ENCODE results near the gene SAP30BP. TPM values are rescaled to one million over a fixed set of nuclear protein-coding genes. Genes with fewer than 3 reads are reported as not detected.
A peak's percentile ranks its signal among the peaks of the same experiment; 100 is the strongest.

Gene SAP30BP
- total RNA-seq, 4 donors from 2014 or later: 68.2 to 87.2 (median 77.2) TPM

GRCh38 chr17:75680431-75680830, 13.3 kb downstream of the SAP30BP start:
- Histone ChIP-seq H3K9me3 (no peaks in the 10 kb centered on the region), H3K4me3 (no peak overlapping the region), H3K4me1 (peaks cover 0 to 57% (median 1%) of the 10 kb centered on the region in 3 donors), H3K36me3 (peaks cover 0 to 35% of the 10 kb centered on the region in 2 donors), H3K27ac (peak overlapping the region in 3 of 4 donors; percentile 6 to 52 (median 49)), H3K27me3 (no peaks in the 10 kb centered on the region)
- whole genome bisulfite sequencing, 2 donors (ENCODE audit: low coverage in 1 of 2): 87 to 88% methylated on average over 8 of the region's 10 CpGs
- TF ChIP-seq POLR2AphosphoS5 (IDR thresholded peaks at IDR 0.05): no peak
- no peak for TF ChIP-seq CTCF (IDR thresholded peaks at IDR 0.05)
- no peak for TF ChIP-seq EP300 (IDR thresholded peaks at IDR 0.05)
- TF ChIP-seq POLR2A (IDR thresholded peaks at IDR 0.05): no peak
- no peak for ATAC-seq

- H3K4me1 ChIP-seq: peaks cover 0 to 66% (median 6%) of the 10 kb centered on the region in 3 donors
- ATAC-seq: no peak
- peak overlapping the region in 2 of 4 donors; percentile 49 to 52 for H3K27ac ChIP-seq
- TF ChIP-seq EP300 (IDR thresholded peaks at IDR 0.05) (no peak), POLR2AphosphoS5 (IDR thresholded peaks at IDR 0.05) (no peak), POLR2A (IDR thresholded peaks at IDR 0.05) (no peak), CTCF (IDR thresholded peaks at IDR 0.05) (no peak)
- peaks cover 0 to 27% of the 10 kb centered on the region in 2 donors for H3K36me3 ChIP-seq
- no peaks in the 10 kb centered on the region for H3K27me3 ChIP-seq
- 42 to 90% methylated on average over 2 of the region's 3 CpGs for WGBS, 2 donors (ENCODE audit: low coverage in 1 of 2)
- no peak overlapping the region for H3K4me3 ChIP-seq
- H3K9me3 ChIP-seq: no peaks in the 10 kb centered on the region
Observed at GRCh38 chr17:75681289-75681688, 14.2 kb downstream of the SAP30BP start.

GRCh38 chr17:75683583-75683982, 16.4 kb downstream of the SAP30BP start:
- no peaks in the 10 kb centered on the region for H3K9me3 ChIP-seq
- TF ChIP-seq POLR2A (IDR thresholded peaks at IDR 0.05): no peak
- TF ChIP-seq POLR2AphosphoS5 (IDR thresholded peaks at IDR 0.05): no peak
- no peak for TF ChIP-seq CTCF (IDR thresholded peaks at IDR 0.05)
- ATAC-seq: no peak
- no peak overlapping the region for H3K4me3 ChIP-seq
- H3K4me1 ChIP-seq: peaks cover 0 to 82% (median 6%) of the 10 kb centered on the region in 3 donors
- peaks cover 0 to 20% of the 10 kb centered on the region in 2 donors for H3K36me3 ChIP-seq
- 61 to 66% methylated on average over 3 to 4 of the region's 4 CpGs for WGBS, 2 donors (ENCODE audit: low coverage in 1 of 2)
- H3K27me3 ChIP-seq: no peaks in the 10 kb centered on the region
- peak overlapping the region in 1 of 4 donors; percentile 3 for H3K27ac ChIP-seq

- Histone ChIP-seq H3K27me3 (no peaks in the 10 kb centered on the region), H3K4me1 (peaks cover 0 to 82% (median 7%) of the 10 kb centered on the region in 3 donors), H3K4me3 (no peak overlapping the region), H3K27ac (peak overlapping the region in 2 of 4 donors; percentile 65 to 74), H3K36me3 (peaks cover 0 to 15% of the 10 kb centered on the region in 2 donors), H3K9me3 (no peaks in the 10 kb centered on the region)
- ATAC-seq: no peak
- 84 to 100% methylated on average over 1 to 5 of the region's 5 CpGs for WGBS, 2 donors (ENCODE audit: low coverage in 1 of 2)
- TF ChIP-seq EP300 (IDR thresholded peaks at IDR 0.05) (no peak), POLR2AphosphoS5 (IDR thresholded peaks at IDR 0.05) (no peak), POLR2A (IDR thresholded peaks at IDR 0.05) (no peak), CTCF (IDR thresholded peaks at IDR 0.05) (no peak)
Observed at GRCh38 chr17:75684249-75684648, 17.1 kb downstream of the SAP30BP start.

GRCh38 chr17:75684924-75685323, 17.8 kb downstream of the SAP30BP start:
- Histone ChIP-seq H3K36me3 (peaks cover 0 to 8% of the 10 kb centered on the region in 2 donors), H3K4me3 (no peak overlapping the region), H3K4me1 (peaks cover 0 to 82% (median 10%) of the 10 kb centered on the region in 3 donors), H3K27me3 (no peaks in the 10 kb centered on the region), H3K9me3 (no peaks in the 10 kb centered on the region), H3K27ac (peak overlapping the region in 3 of 4 donors; percentile 64 to 74 (median 65))
- ATAC-seq: no peak
- 70% methylated on average over 6 to 7 of the region's 7 CpGs for WGBS, 2 donors (ENCODE audit: low coverage in 1 of 2)
- TF ChIP-seq POLR2A (IDR thresholded peaks at IDR 0.05) (no peak), POLR2AphosphoS5 (IDR thresholded peaks at IDR 0.05) (no peak), EP300 (IDR thresholded peaks at IDR 0.05) (no peak), CTCF (IDR thresholded peaks at IDR 0.05) (no peak)

Data from gastroesophageal sphincter (tissue), 4 donors.